Skeletal muscle satellite cell (primary cell): ENCODE results near the gene NFKB1.
"Not testable (repeated sequence)": the region's sequence is repeated elsewhere in the genome, so short reads cannot be mapped to it uniquely, and the experiment has no call there.

Source experiments
- H3K27me3 ChIP-seq: 2 replicates; pipeline ENCODE4 v1.7.0; 2013; ENCODE audit warnings: low read length; ENCODE audit not compliant: control insufficient read depth, insufficient read depth
- H3K36me3 ChIP-seq: 2 replicates; pipeline ENCODE4 v1.7.0; 2013; ENCODE audit warnings: mild to moderate bottlenecking, control low read depth, low read length; ENCODE audit not compliant: insufficient read depth
- H3K4me1 ChIP-seq: 2 replicates; pipeline ENCODE4 v1.7.0; 2013; ENCODE audit warnings: low read length; ENCODE audit not compliant: control insufficient read depth, insufficient read depth
- H3K4me2 ChIP-seq: 2 replicates; pipeline ENCODE4 v1.7.0; 2013; ENCODE audit warnings: mild to moderate bottlenecking, low read length
- H3K4me3 ChIP-seq: 2 replicates; pipeline ENCODE4 v1.7.0; 2013; ENCODE audit warnings: low read length
- H3K9ac ChIP-seq: 2 replicates; pipeline ENCODE4 v1.7.0; 2013; ENCODE audit warnings: mild to moderate bottlenecking, low read depth, low read length, moderate library complexity
- H3K9me3 ChIP-seq: replicated peaks from 2 replicates; pipeline ENCODE4 v1.7.0; 2013; ENCODE audit warnings: mild to moderate bottlenecking, control low read depth, low read length

NFKB1 gene

DNA sequence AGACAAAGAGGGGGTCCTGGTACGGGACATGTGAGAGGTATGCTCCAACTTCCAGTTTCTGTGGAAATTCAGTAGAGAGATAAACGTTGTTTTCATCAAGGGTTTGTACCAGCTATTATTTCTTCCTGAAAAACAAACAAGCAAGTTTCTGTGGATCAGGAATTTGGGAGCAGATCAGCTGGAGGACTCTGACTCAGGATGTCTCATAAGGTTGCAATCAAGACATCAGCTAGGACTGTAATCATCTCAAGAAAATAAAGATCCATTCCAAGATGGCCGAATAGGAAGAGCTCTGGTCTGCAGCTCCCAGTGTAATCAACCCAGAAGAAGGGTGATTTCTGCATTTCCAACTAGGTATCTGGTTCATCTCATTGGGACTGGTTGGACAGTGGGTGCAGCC, 23.5 kb upstream of the NFKB1 start:
- no peaks in the 10 kb centered on the region for H3K36me3 ChIP-seq
- H3K4me1 ChIP-seq: no peaks in the 10 kb centered on the region
- H3K9me3 ChIP-seq: no peaks in the 10 kb centered on the region
- no peak overlapping the region for H3K4me3 ChIP-seq
- H3K9ac ChIP-seq: no peak overlapping the region
- no peak overlapping the region for H3K4me2 ChIP-seq
- H3K27me3 ChIP-seq: no peaks in the 10 kb centered on the region

- H3K9me3 ChIP-seq: no peaks in the 10 kb centered on the region
- no peaks in the 10 kb centered on the region for H3K36me3 ChIP-seq
- no peak overlapping the region for H3K9ac ChIP-seq
- no peak overlapping the region for H3K4me2 ChIP-seq
- H3K4me3 ChIP-seq: no peak overlapping the region
- H3K4me1 ChIP-seq: no peaks in the 10 kb centered on the region
- H3K27me3 ChIP-seq: no peaks in the 10 kb centered on the region
Observed at GRCh38 chr4:102478186-102478585, 23.0 kb upstream of the NFKB1 start.

- H3K9ac ChIP-seq, H3K27me3 ChIP-seq, H3K36me3 ChIP-seq, H3K4me1 ChIP-seq, H3K9me3 ChIP-seq, H3K4me2 ChIP-seq, H3K4me3 ChIP-seq: not testable (repeated sequence)
Observed at GRCh38 chr4:102479832-102480231, 21.3 kb upstream of the NFKB1 start.

- Histone ChIP-seq H3K4me1 (no peaks in the 10 kb centered on the region), H3K9ac (no peak overlapping the region), H3K4me2 (no peak overlapping the region), H3K36me3 (no peaks in the 10 kb centered on the region), H3K27me3 (no peaks in the 10 kb centered on the region), H3K9me3 (no peaks in the 10 kb centered on the region), H3K4me3 (no peak overlapping the region)
Observed at GRCh38 chr4:102483120-102483519, 18.0 kb upstream of the NFKB1 start.

- not testable (repeated sequence) for H3K4me2 ChIP-seq, H3K9me3 ChIP-seq, H3K36me3 ChIP-seq, H3K27me3 ChIP-seq, H3K4me3 ChIP-seq, H3K9ac ChIP-seq, H3K4me1 ChIP-seq
Observed at GRCh38 chr4:102483990-102484692, 17.0 kb upstream of the NFKB1 start.

DNA sequence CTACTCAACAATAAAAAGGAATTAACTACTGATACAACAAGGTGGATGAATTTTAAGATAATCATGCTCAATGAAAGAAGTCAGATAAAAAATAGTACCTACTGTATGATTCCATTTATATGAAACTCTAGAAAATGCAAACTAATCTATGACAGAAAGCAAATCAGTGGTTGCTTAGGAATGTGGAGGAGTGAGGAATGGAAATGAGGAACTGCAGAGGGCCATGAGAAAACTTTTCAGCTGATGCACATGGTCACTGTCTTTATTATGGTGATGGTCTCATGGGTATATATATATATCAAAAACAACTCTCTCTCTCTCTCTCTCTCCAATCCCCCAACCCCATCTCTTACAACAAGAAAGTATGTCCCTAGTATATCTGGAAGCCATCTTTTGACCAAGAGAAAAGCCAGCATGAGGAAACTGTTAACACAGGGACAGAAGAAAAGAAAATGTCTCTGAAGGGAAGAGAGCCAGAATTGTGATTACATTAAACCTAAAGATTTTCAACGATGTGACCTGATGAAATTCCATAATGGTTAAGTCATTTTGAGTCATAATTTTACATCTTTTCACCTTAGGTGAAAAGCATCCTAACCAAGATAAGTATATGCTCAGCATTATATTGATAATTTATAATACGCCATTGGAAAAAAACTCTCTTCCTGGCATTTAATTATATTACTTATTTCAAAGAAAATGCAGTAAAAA, 8.5 kb upstream of the NFKB1 start:
- Histone ChIP-seq H3K4me3 (no peak overlapping the region), H3K27me3 (no peaks in the 10 kb centered on the region), H3K9ac (no peak overlapping the region), H3K4me2 (no peak overlapping the region), H3K9me3 (no peaks in the 10 kb centered on the region), H3K4me1 (no peaks in the 10 kb centered on the region), H3K36me3 (no peaks in the 10 kb centered on the region)

- H3K4me1 ChIP-seq: no peaks in the 10 kb centered on the region
- H3K27me3 ChIP-seq: no peaks in the 10 kb centered on the region
- no peak overlapping the region for H3K4me3 ChIP-seq
- no peak overlapping the region for H3K9ac ChIP-seq
- H3K4me2 ChIP-seq: no peak overlapping the region
- H3K9me3 ChIP-seq: no peaks in the 10 kb centered on the region
- no peaks in the 10 kb centered on the region for H3K36me3 ChIP-seq
Observed at GRCh38 chr4:102493257-102493656, 7.9 kb upstream of the NFKB1 start.

DNA sequence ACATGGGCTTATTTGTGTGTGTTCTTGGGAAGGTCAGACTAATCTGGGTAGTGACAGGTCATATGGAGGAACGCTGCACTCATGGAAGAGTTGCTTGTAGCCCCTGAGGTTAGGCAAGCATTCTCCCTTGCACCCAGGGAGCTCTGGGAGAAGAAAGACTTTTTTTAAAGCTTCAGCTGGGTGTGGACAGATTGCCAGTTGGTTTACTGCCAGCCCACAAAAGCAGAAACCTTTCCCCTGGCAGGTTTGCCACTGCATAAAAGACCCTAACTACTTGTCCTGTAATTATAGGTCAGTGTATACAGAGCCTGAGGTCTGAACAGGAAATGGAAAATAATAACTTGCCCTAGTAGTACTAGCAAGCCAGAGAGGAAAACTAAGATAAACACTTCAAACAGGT, 7.4 kb upstream of the NFKB1 start:
- Histone ChIP-seq H3K36me3 (no peaks in the 10 kb centered on the region), H3K9ac (no peak overlapping the region), H3K4me3 (no peak overlapping the region), H3K4me1 (no peaks in the 10 kb centered on the region), H3K27me3 (no peaks in the 10 kb centered on the region), H3K9me3 (no peaks in the 10 kb centered on the region), H3K4me2 (no peak overlapping the region)

- Histone ChIP-seq H3K4me2 (no peak overlapping the region), H3K4me1 (no peaks in the 10 kb centered on the region), H3K9ac (no peak overlapping the region), H3K9me3 (no peaks in the 10 kb centered on the region), H3K36me3 (no peaks in the 10 kb centered on the region), H3K27me3 (no peaks in the 10 kb centered on the region), H3K4me3 (no peak overlapping the region)
Observed at GRCh38 chr4:102494603-102495002, 6.6 kb upstream of the NFKB1 start.

GRCh38 chr4:102497986-102498385, 3.2 kb upstream of the NFKB1 start:
- Histone ChIP-seq H3K9me3 (no peaks in the 10 kb centered on the region), H3K36me3 (no peaks in the 10 kb centered on the region), H3K4me1 (peaks cover 14% of the 10 kb centered on the region), H3K4me3 (no peak overlapping the region), H3K4me2 (no peak overlapping the region), H3K9ac (no peak overlapping the region), H3K27me3 (no peaks in the 10 kb centered on the region)

DNA sequence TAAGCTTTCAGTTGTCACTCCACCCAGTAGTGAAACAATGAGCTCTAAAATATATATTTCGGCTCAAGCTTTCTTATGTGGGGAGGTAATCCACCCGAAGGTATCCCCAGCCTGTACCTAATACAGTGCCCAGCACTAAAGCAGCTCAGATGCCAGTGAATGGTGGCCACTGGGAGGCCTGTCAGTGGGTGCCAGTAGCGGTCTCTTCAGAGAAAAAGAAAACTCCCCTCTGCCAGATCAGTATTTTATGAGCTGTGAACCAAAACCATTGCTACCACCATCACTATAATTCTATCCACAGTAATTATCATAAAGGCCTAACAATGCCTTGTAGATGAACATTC, 835 bp upstream of the NFKB1 start:
- H3K36me3 ChIP-seq: no peaks in the 10 kb centered on the region
- H3K9me3 ChIP-seq: no peaks in the 10 kb centered on the region
- H3K27me3 ChIP-seq: no peaks in the 10 kb centered on the region
- peak overlapping the region; percentile 97 for H3K9ac ChIP-seq
- H3K4me1 ChIP-seq: peaks cover 30% of the 10 kb centered on the region
- H3K4me3 ChIP-seq: peak overlapping the region; percentile 79
- H3K4me2 ChIP-seq: peak overlapping the region; percentile 79

GRCh38 chr4:102501447-102501696, 213 bp downstream of the NFKB1 start:
- H3K9ac ChIP-seq: peak overlapping the region; percentile 97
- H3K36me3 ChIP-seq: no peaks in the 10 kb centered on the region
- no peaks in the 10 kb centered on the region for H3K27me3 ChIP-seq
- peak overlapping the region; percentile 79 for H3K4me3 ChIP-seq
- H3K9me3 ChIP-seq: no peaks in the 10 kb centered on the region
- H3K4me2 ChIP-seq: peak overlapping the region; percentile 79
- peaks cover 30% of the 10 kb centered on the region for H3K4me1 ChIP-seq
